RPMI8226 (cell line): ENCODE data around the gene VAC14.
"Not testable (repeated sequence)": the region's sequence is repeated elsewhere in the genome, so short reads cannot be mapped to it uniquely, and the experiment has no call there.

Experiments used
- DNase-seq: peaks from one replicate; pipeline ENCODE4 v3.0.0-alpha.2; 2015

The VAC14 gene

GRCh38 chr16:70678121-70678897 lies 122.6 kb downstream of the VAC14 start:
- no peak for DNase-seq

- no peak for DNase-seq
Observed at GRCh38 chr16:70677499-70678120, 123.3 kb downstream of the VAC14 start.

GRCh38 chr16:70676675-70677498 lies 124.1 kb downstream of the VAC14 start:
- DNase-seq = no peak

GRCh38 chr16:70675851-70676513 lies 125.0 kb downstream of the VAC14 start:
- no peak for DNase-seq

- DNase-seq = no peak
Observed at GRCh38 chr16:70674221-70675014, 126.5 kb downstream of the VAC14 start.

- not testable (repeated sequence) for DNase-seq
Observed at GRCh38 chr16:70670938-70671337, 130.0 kb downstream of the VAC14 start.

- no peak for DNase-seq
Observed at GRCh38 chr16:70670175-70670574, 130.8 kb downstream of the VAC14 start.

- no peak for DNase-seq
Observed at GRCh38 chr16:70665806-70666735, 134.9 kb downstream of the VAC14 start.

GRCh38 chr16:70665113-70665694 lies 135.8 kb downstream of the VAC14 start:
- no peak for DNase-seq

GRCh38 chr16:70664325-70665112 lies 136.4 kb downstream of the VAC14 start:
- no peak for DNase-seq

- no peak for DNase-seq
Observed at GRCh38 chr16:70663524-70664324, 137.2 kb downstream of the VAC14 start.

GRCh38 chr16:70662991-70663523 lies 137.9 kb downstream of the VAC14 start:
- no peak for DNase-seq

GRCh38 chr16:70661918-70662641 lies 138.9 kb downstream of the VAC14 start:
- DNase-seq = no peak

- no peak for DNase-seq
Observed at GRCh38 chr16:70661534-70661917, 139.4 kb downstream of the VAC14 start.

- no peak for DNase-seq
Observed at GRCh38 chr16:70660672-70661350, 140.1 kb downstream of the VAC14 start.

GRCh38 chr16:70659953-70660671 lies 140.8 kb downstream of the VAC14 start:
- DNase-seq = no peak

GRCh38 chr16:70659546-70659945 lies 141.4 kb downstream of the VAC14 start:
- DNase-seq = no peak
